NAMALWA (cell line): ENCODE data around the gene LTBP4.
"Not testable (repeated sequence)": the region's sequence is repeated elsewhere in the genome, so short reads cannot be mapped to it uniquely, and the experiment has no call there.

ENCODE experiments used
- DNase-seq: peaks from one replicate; pipeline ENCODE4 v3.0.0-alpha.2; 2015; ENCODE audit warnings: low spot score

LTBP4 gene

GRCh38 chr19:40575326-40575725 is 25.8 kb upstream of the LTBP4 start:
- DNase-seq, result no peak

- DNase-seq, result peak; percentile 64
Observed at GRCh38 chr19:40576151-40576584, 25.0 kb upstream of the LTBP4 start.

GRCh38 chr19:40576585-40577451 is 24.4 kb upstream of the LTBP4 start, which contains the start of gene SHKBP1:
Gene SHKBP1 (plus strand): TSS chr19:40576873. CDS start chr19:40576900, 27 bp downstream.
- peak; percentile 97 for DNase-seq

- no peak for DNase-seq
Observed at GRCh38 chr19:40578442-40578908, 22.7 kb upstream of the LTBP4 start.

GRCh38 chr19:40580619-40581018 is 20.6 kb upstream of the LTBP4 start:
- DNase-seq, result no peak

GRCh38 chr19:40581531-40581930 is 19.6 kb upstream of the LTBP4 start:
- no peak for DNase-seq

GRCh38 chr19:40582467-40582866 is 18.7 kb upstream of the LTBP4 start:
- no peak for DNase-seq

GRCh38 chr19:40583283-40583682 is 17.9 kb upstream of the LTBP4 start:
- no peak for DNase-seq

- peak; percentile 46 for DNase-seq
Observed at GRCh38 chr19:40584007-40584406, 17.2 kb upstream of the LTBP4 start.

- DNase-seq, result no peak
Observed at GRCh38 chr19:40585241-40585981, 15.8 kb upstream of the LTBP4 start.

GRCh38 chr19:40585982-40586422 is 15.2 kb upstream of the LTBP4 start:
- DNase-seq, result no peak

- no peak for DNase-seq
Observed at GRCh38 chr19:40586611-40587010, 14.6 kb upstream of the LTBP4 start.

- no peak for DNase-seq
Observed at GRCh38 chr19:40588110-40588854, 12.9 kb upstream of the LTBP4 start.

- DNase-seq, result no peak
Observed at GRCh38 chr19:40588926-40589569, 12.1 kb upstream of the LTBP4 start.

- DNase-seq, result no peak
Observed at GRCh38 chr19:40589591-40590429, 11.4 kb upstream of the LTBP4 start.

GRCh38 chr19:40590464-40591265 is 10.5 kb upstream of the LTBP4 start:
- no peak for DNase-seq

- not testable (repeated sequence) for DNase-seq
Observed at GRCh38 chr19:40591724-40592123, 9.4 kb upstream of the LTBP4 start.

GRCh38 chr19:40592170-40592569 is 9.0 kb upstream of the LTBP4 start:
- peak; percentile 94 for DNase-seq

- DNase-seq, result no peak
Observed at GRCh38 chr19:40594255-40594654, 6.9 kb upstream of the LTBP4 start.

- no peak for DNase-seq
Observed at GRCh38 chr19:40594657-40595091, 6.5 kb upstream of the LTBP4 start.
